Tibial artery (tissue), 4 donors: ENCODE measurements around the gene ZNF697.
"Not testable (repeated sequence)": the region's sequence is repeated elsewhere in the genome, so short reads cannot be mapped to it uniquely, and the experiment has no call there.

Experiments
- DNase-seq, 2 donors: peaks; one replicate each; pipeline ENCODE4 v3.0.0-alpha.2; 2019
- H3K27ac ChIP-seq, 2 donors: fragments of 200-600 bp; sonication (generic) in 1 of 2; 1 replicate in 1 of 2; 2 replicates in 1 of 2; pipeline ENCODE4 v1.5.1; 2018 to 2019; ENCODE audit warnings: mild to moderate bottlenecking in 1 of 2
- H3K27me3 ChIP-seq, 2 donors: fragments of 200-600 bp; sonication (generic) in 1 of 2; one replicate each; pipeline versions ENCODE4 v1.5.1 to v1.6.0; 2016 to 2019
- H3K36me3 ChIP-seq, 3 donors: fragments of 200-600 bp; sonication (generic) in 2 of 3; one replicate each; pipeline ENCODE4 v1.5.1; 2016 to 2019; ENCODE audit warnings: mild to moderate bottlenecking in 2 of 3
- H3K4me1 ChIP-seq, 4 donors: fragments of 200-600 bp; sonication (generic) in 2 of 4; 1 replicate in 3 of 4; 2 replicates in 1 of 4; pipeline ENCODE4 v1.5.1; 2016 to 2019
- H3K4me3 ChIP-seq, 2 donors: fragments of 200-600 bp; sonication (generic) in 1 of 2; 1 replicate in 1 of 2; 2 replicates in 1 of 2; pipeline ENCODE4 v1.5.1; 2018 to 2019; ENCODE audit warnings: mild to moderate bottlenecking in 2 of 2
- H3K9me3 ChIP-seq, 3 donors: fragments of 200-600 bp; sonication (generic) in 1 of 3; one replicate each; pipeline ENCODE4 v1.5.1; 2016 to 2019
- CTCF ChIP-seq, 2 experiments: fragments of 200-600 bp in 1 of 2; fragments of 450-650 bp in 1 of 2; IDR thresholded peaks; one replicate each; pipeline ENCODE4 v1.5.1; 2017 to 2019; ENCODE audit warnings: antibody characterized with exemption in 2 of 2, mild to moderate bottlenecking in 1 of 2, moderate library complexity in 1 of 2
- intact Hi-C: fragments of 100-400 bp; cut with DNase I; formaldehyde crosslinking; loops from one replicate; pipeline ENCODE4 v1.15.0; 2023; ENCODE audit warnings: low total_unique reads

ZNF697 gene

GRCh38 chr1:119582801-119583200, 65.3 kb downstream of the ZNF697 start:
- no peaks in the 10 kb centered on the region for H3K9me3 ChIP-seq
- H3K4me1 ChIP-seq: no peaks in the 10 kb centered on the region
- no peak overlapping the region for H3K4me3 ChIP-seq
- intact Hi-C loops: no loop called here
- DNase-seq: peak; percentile 48 to 67
- no peak overlapping the region for H3K27ac ChIP-seq
- no peaks in the 10 kb centered on the region for H3K36me3 ChIP-seq
- no peak for TF ChIP-seq CTCF (IDR thresholded peaks at IDR 0.05)
- no peaks in the 10 kb centered on the region for H3K27me3 ChIP-seq

GRCh38 chr1:119581076-119581475, 67.0 kb downstream of the ZNF697 start:
- H3K4me1 ChIP-seq, H3K27me3 ChIP-seq, H3K27ac ChIP-seq, H3K36me3 ChIP-seq, H3K9me3 ChIP-seq, DNase-seq, intact Hi-C loops, H3K4me3 ChIP-seq: not testable (repeated sequence)

- Histone ChIP-seq H3K4me1 (no peaks in the 10 kb centered on the region), H3K27me3 (no peaks in the 10 kb centered on the region), H3K27ac (no peak overlapping the region), H3K4me3 (no peak overlapping the region), H3K36me3 (no peaks in the 10 kb centered on the region), H3K9me3 (no peaks in the 10 kb centered on the region)
- no peak for DNase-seq
- intact Hi-C loops: no loop called here
- TF ChIP-seq CTCF (IDR thresholded peaks at IDR 0.05): no peak
These were observed 74.2 kb downstream of the ZNF697 start for GRCh38 chr1:119573886-119574285.

- H3K27ac ChIP-seq, H3K36me3 ChIP-seq, H3K4me1 ChIP-seq, H3K27me3 ChIP-seq, intact Hi-C loops, DNase-seq, H3K4me3 ChIP-seq, H3K9me3 ChIP-seq: not testable (repeated sequence)
These were observed 78.0 kb downstream of the ZNF697 start for GRCh38 chr1:119569930-119570622.
